H9 (cell line): ENCODE measurements around the gene PLSCR5. TPM values are rescaled to one million over a fixed set of nuclear protein-coding genes. Genes with fewer than 3 reads are reported as not detected.

Source experiments
- DNase-seq: peaks from one replicate; pipeline ENCODE4 v3.0.0-alpha.2; 2017
- H2AFZ ChIP-seq: one replicate; pipeline ENCODE4 v1.6.1; 2013; ENCODE audit warnings: mild to moderate bottlenecking, low read length, control low read depth, moderate library complexity
- H2AK5ac ChIP-seq: 2 replicates; pipeline ENCODE4 v1.6.1; 2013; ENCODE audit warnings: low read length, control low read depth, mixed read lengths; ENCODE audit not compliant: insufficient read length
- H2BK120ac ChIP-seq: one replicate; pipeline ENCODE4 v1.6.1; 2013; ENCODE audit warnings: low read depth, mild to moderate bottlenecking, low read length, control low read depth, inconsistent platforms; ENCODE audit not compliant: poor library complexity, severe bottlenecking
- H2BK12ac ChIP-seq: 2 replicates; pipeline ENCODE4 v1.6.1; 2013; ENCODE audit warnings: low read length, control low read depth, mixed read lengths, low read depth; ENCODE audit not compliant: insufficient read length
- H2BK15ac ChIP-seq: 2 replicates; pipeline ENCODE4 v1.6.1; 2013; ENCODE audit warnings: low read depth, low read length, control low read depth
- H2BK20ac ChIP-seq: one replicate; pipeline ENCODE4 v1.6.1; 2013; ENCODE audit warnings: low read depth, mild to moderate bottlenecking, low read length, control low read depth, inconsistent platforms; ENCODE audit not compliant: poor library complexity, severe bottlenecking
- H2BK5ac ChIP-seq: 2 replicates; pipeline ENCODE4 v1.6.1; 2013; ENCODE audit warnings: low read length, control low read depth, mixed read lengths; ENCODE audit not compliant: insufficient read length
- H3K14ac ChIP-seq: 2 replicates; pipeline ENCODE4 v1.6.1; 2013; ENCODE audit warnings: low read length, control low read depth; ENCODE audit not compliant: insufficient read depth
- H3K18ac ChIP-seq: 2 replicates; pipeline ENCODE4 v1.6.1; 2013; ENCODE audit warnings: low read depth, mild to moderate bottlenecking, mixed read lengths, low read length, control low read depth; ENCODE audit not compliant: insufficient read length
- H3K23ac ChIP-seq: 2 replicates; pipeline ENCODE4 v1.6.1; 2013; ENCODE audit warnings: low read length, control low read depth, mixed read lengths, low read depth; ENCODE audit not compliant: insufficient read length
- H3K23me2 ChIP-seq: 2 replicates; pipeline ENCODE4 v1.6.1; 2013; ENCODE audit warnings: low read depth, mild to moderate bottlenecking, mixed read lengths, low read length, control low read depth; ENCODE audit not compliant: insufficient read length, poor library complexity, severe bottlenecking
- H3K27ac ChIP-seq: 2 replicates; pipeline ENCODE4 v1.5.1; 2013; ENCODE audit warnings: low read length, control low read depth, mixed read lengths, low read depth; ENCODE audit not compliant: insufficient read length
- H3K27me3 ChIP-seq: 2 replicates; pipeline ENCODE4 v1.6.1; 2013; ENCODE audit warnings: low read length, control low read depth, inconsistent platforms; ENCODE audit not compliant: insufficient read depth
- H3K4ac ChIP-seq: 2 replicates; pipeline ENCODE4 v1.6.1; 2013; ENCODE audit warnings: low read depth, mild to moderate bottlenecking, control low read depth, inconsistent platforms, low read length, moderate library complexity
- H3K4me1 ChIP-seq: 2 replicates; pipeline ENCODE4 v1.6.1; 2013; ENCODE audit warnings: low read length, control low read depth, inconsistent platforms; ENCODE audit not compliant: insufficient read depth
- H3K4me2 ChIP-seq: 2 replicates; pipeline ENCODE4 v1.6.1; 2013; ENCODE audit warnings: low read length, control low read depth, mixed read lengths; ENCODE audit not compliant: insufficient read length, insufficient read depth
- H3K56ac ChIP-seq: 2 replicates; pipeline ENCODE4 v1.6.1; 2013; ENCODE audit warnings: low read depth, mild to moderate bottlenecking, mixed read lengths, low read length, control low read depth; ENCODE audit not compliant: insufficient read length
- H3K79me1 ChIP-seq: 2 replicates; pipeline ENCODE4 v1.6.1; 2013; ENCODE audit warnings: low read depth, mild to moderate bottlenecking, moderate library complexity, low read length, control low read depth, inconsistent platforms; ENCODE audit not compliant: insufficient read depth, poor library complexity, severe bottlenecking
- H3K79me2 ChIP-seq: 2 replicates; pipeline ENCODE4 v1.6.1; 2013; ENCODE audit warnings: low read length, control low read depth, inconsistent platforms; ENCODE audit not compliant: insufficient read depth
- H3K9ac ChIP-seq: 2 replicates; pipeline ENCODE4 v1.6.1; 2013; ENCODE audit warnings: low read length, control low read depth, mixed read lengths; ENCODE audit not compliant: insufficient read length; ENCODE audit errors: extremely low read depth
- H3K9me3 ChIP-seq: one replicate; pipeline ENCODE4 v1.6.1; 2013; ENCODE audit warnings: low read depth, low read length, inconsistent platforms; ENCODE audit not compliant: control insufficient read depth
- H3T11ph ChIP-seq: one replicate; pipeline ENCODE4 v1.6.1; 2013; ENCODE audit warnings: mild to moderate bottlenecking, low read length, control low read depth, inconsistent platforms
- H4K20me1 ChIP-seq: one replicate; pipeline ENCODE4 v1.6.1; 2013; ENCODE audit not compliant: control insufficient read depth, insufficient read length, insufficient read depth
- H4K5ac ChIP-seq: 2 replicates; pipeline ENCODE4 v1.6.1; 2013; ENCODE audit warnings: low read depth, mild to moderate bottlenecking, mixed read lengths, low read length, control low read depth; ENCODE audit not compliant: insufficient read length
- H4K8ac ChIP-seq: replicated peaks from 2 replicates; pipeline ENCODE4 v1.6.1; 2013; ENCODE audit warnings: low read length, control low read depth, mixed read lengths, low read depth; ENCODE audit not compliant: insufficient read length
- H4K91ac ChIP-seq: 2 replicates; pipeline ENCODE4 v1.6.1; 2013; ENCODE audit warnings: low read depth, mild to moderate bottlenecking, moderate library complexity, mixed read lengths, low read length, control low read depth; ENCODE audit not compliant: insufficient read length
- H3K27ac Mint-ChIP-seq, 3 experiments: 2 replicates in 2 of 3; 3 replicates in 1 of 3; pipeline ENCODE4 v1.8.0; 2020 to 2021; ENCODE audit warnings: mixed read lengths in 3 of 3, mild to moderate bottlenecking in 1 of 3, moderate library complexity in 1 of 3
- H3K27me3 Mint-ChIP-seq: 2 replicates; pipeline ENCODE4 v1.8.0; 2021; ENCODE audit warnings: low read depth, mild to moderate bottlenecking, moderate library complexity, mixed read lengths
- H3K36me3 Mint-ChIP-seq, 3 experiments: 2 replicates in 2 of 3; 3 replicates in 1 of 3; pipeline ENCODE4 v1.8.0; 2020 to 2021; ENCODE audit warnings: low read depth in 3 of 3, mixed read lengths in 3 of 3; ENCODE audit not compliant: insufficient read depth in 1 of 3
- H3K4me1 Mint-ChIP-seq, 2 experiments: 2 replicates each; pipeline ENCODE4 v1.8.0; 2020; ENCODE audit warnings: mixed read lengths in 2 of 2
- H3K4me3 Mint-ChIP-seq, 2 experiments: 2 replicates in 1 of 2; 3 replicates in 1 of 2; pipeline ENCODE4 v1.8.0; 2020 to 2021; ENCODE audit warnings: mild to moderate bottlenecking in 2 of 2, mixed read lengths in 2 of 2, moderate library complexity in 1 of 2
- H3K9me3 Mint-ChIP-seq, 2 experiments: 2 replicates in 1 of 2; 3 replicates in 1 of 2; pipeline ENCODE4 v1.8.0; 2020; ENCODE audit warnings: mild to moderate bottlenecking in 2 of 2, mixed read lengths in 2 of 2, moderate library complexity in 1 of 2
- WGBS: extraction: QIAGEN DNeasy Blood & Tissue Kit; methylation state at CpG from one replicate; pipeline ENCODE4 v1.1.7; 2013; ENCODE audit warnings: missing lambda C conversion rate, low lambda C conversion rate, mixed read lengths; ENCODE audit not compliant: insufficient read length; ENCODE audit errors: extremely low coverage; 5-methylcytosine and 5-hydroxymethylcytosine counted together
- total RNA-seq: library from RNA; stranded (reverse); gene quantifications from 2 replicates; pipeline ENCODE4 v1.2.1, GENCODE V29; 2021
- TF ChIP-seq, protein P1 (sequence below): fragments of 200-600 bp; sonication (generic); conservative IDR thresholded peaks from 3 replicates; pipeline ENCODE4 v1.8.0; 2021; ENCODE audit warnings: antibody characterized with exemption, mild to moderate bottlenecking

PLSCR5 gene
- total RNA-seq, 1 experiment from 2014 or later: not detected

- H3K9me3 Mint-ChIP-seq: no peaks in the 10 kb centered on the region; a peak in 1 of 5 replicates
- Histone ChIP-seq H3K79me2 (no peaks in the 10 kb centered on the region), H3K23ac (no peak overlapping the region), H4K91ac (no peak overlapping the region), H3K18ac (no peak overlapping the region), H3K27ac (no peak overlapping the region), H2BK5ac (no peak overlapping the region), H2BK15ac (no peak overlapping the region), H2BK120ac (no peak overlapping the region), H4K20me1 (no peaks in the 10 kb centered on the region), H3K9ac (no peak overlapping the region), H3K9me3 (no peaks in the 10 kb centered on the region), H3K79me1 (no peaks in the 10 kb centered on the region), H3K23me2 (no peaks in the 10 kb centered on the region), H2AK5ac (no peak overlapping the region), H3K56ac (no peak overlapping the region), H3K14ac (no peak overlapping the region), H4K5ac (no peak overlapping the region), H2BK12ac (no peak overlapping the region), H2BK20ac (no peak overlapping the region), H3K4ac (no peak overlapping the region), H3K4me2 (no peak overlapping the region), H4K8ac (no peak overlapping the region), H3K27me3 (no peaks in the 10 kb centered on the region), H3T11ph (no peak overlapping the region), H3K4me1 (no peaks in the 10 kb centered on the region), H2AFZ (no peak overlapping the region)
- H3K27ac Mint-ChIP-seq: no peak overlapping the region
- no peak overlapping the region for H3K4me3 Mint-ChIP-seq
- no peak for DNase-seq
- WGBS: no CpG with 5 or more reads among the region's 2 CpGs
- H3K36me3 Mint-ChIP-seq: no peaks in the 10 kb centered on the region
- H3K27me3 Mint-ChIP-seq: no peaks in the 10 kb centered on the region
- peaks cover 0 to 11% of the 10 kb centered on the region in 2 experiments; a peak in 2 of 4 replicates for H3K4me1 Mint-ChIP-seq
- TF ChIP-seq, protein P1, sequence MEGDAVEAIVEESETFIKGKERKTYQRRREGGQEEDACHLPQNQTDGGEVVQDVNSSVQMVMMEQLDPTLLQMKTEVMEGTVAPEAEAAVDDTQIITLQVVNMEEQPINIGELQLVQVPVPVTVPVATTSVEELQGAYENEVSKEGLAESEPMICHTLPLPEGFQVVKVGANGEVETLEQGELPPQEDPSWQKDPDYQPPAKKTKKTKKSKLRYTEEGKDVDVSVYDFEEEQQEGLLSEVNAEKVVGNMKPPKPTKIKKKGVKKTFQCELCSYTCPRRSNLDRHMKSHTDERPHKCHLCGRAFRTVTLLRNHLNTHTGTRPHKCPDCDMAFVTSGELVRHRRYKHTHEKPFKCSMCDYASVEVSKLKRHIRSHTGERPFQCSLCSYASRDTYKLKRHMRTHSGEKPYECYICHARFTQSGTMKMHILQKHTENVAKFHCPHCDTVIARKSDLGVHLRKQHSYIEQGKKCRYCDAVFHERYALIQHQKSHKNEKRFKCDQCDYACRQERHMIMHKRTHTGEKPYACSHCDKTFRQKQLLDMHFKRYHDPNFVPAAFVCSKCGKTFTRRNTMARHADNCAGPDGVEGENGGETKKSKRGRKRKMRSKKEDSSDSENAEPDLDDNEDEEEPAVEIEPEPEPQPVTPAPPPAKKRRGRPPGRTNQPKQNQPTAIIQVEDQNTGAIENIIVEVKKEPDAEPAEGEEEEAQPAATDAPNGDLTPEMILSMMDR: no peak
These were observed 29.5 kb downstream of the PLSCR5 start for GRCh38 chr3:146575636-146576035.
